22Rv1 (cell line): ENCODE measurements around the gene CCDC34.

Experiments used
- CTCF ChIP-seq: fragments of 450-650 bp; IDR thresholded peaks from 2 replicates; pipeline ENCODE4 v1.5.1; 2017; ENCODE audit warnings: mild to moderate bottlenecking
- ZFX ChIP-seq: fragments of 450-650 bp; IDR thresholded peaks from 2 replicates; pipeline ENCODE4 v1.6.1; 2017; ENCODE audit warnings: antibody characterized with exemption, borderline replicate concordance

- TF ChIP-seq CTCF: no peak
- no peak for TF ChIP-seq ZFX
These were observed 16.4 kb upstream of the CCDC34 start for GRCh38 chr11:27379449-27379848.
